PFSK-1 (cell line): ENCODE measurements around the gene MTA3.

Experiments used
- POLR2AphosphoS5 ChIP-seq: IDR thresholded peaks from 2 replicates; pipeline ENCODE4 v1.6.1; 2012; ENCODE audit warnings: low read depth, mild to moderate bottlenecking, control low read depth, low read length, moderate library complexity
- TAF1 ChIP-seq: IDR thresholded peaks from 2 replicates; pipeline ENCODE4 v1.6.1; 2012; ENCODE audit warnings: low read length, control low read depth, borderline replicate concordance; ENCODE audit not compliant: insufficient read depth

GRCh38 chr2:42545023-42545721, 23.3 kb upstream of the MTA3 start:
- TF ChIP-seq POLR2AphosphoS5 (no peak), TAF1 (no peak)
